ENCODE results near the gene PABPC3.

PABPC3 gene

GRCh38 chr13:25112695-25113255 lies 16.8 kb downstream of the PABPC3 start:
- no peak for DNase-seq

- peak; percentile 39 for DNase-seq
Observed at GRCh38 chr13:25114220-25114619, 18.3 kb downstream of the PABPC3 start.

GRCh38 chr13:25116044-25116443 lies 20.1 kb downstream of the PABPC3 start:
- no peak for DNase-seq

DNA sequence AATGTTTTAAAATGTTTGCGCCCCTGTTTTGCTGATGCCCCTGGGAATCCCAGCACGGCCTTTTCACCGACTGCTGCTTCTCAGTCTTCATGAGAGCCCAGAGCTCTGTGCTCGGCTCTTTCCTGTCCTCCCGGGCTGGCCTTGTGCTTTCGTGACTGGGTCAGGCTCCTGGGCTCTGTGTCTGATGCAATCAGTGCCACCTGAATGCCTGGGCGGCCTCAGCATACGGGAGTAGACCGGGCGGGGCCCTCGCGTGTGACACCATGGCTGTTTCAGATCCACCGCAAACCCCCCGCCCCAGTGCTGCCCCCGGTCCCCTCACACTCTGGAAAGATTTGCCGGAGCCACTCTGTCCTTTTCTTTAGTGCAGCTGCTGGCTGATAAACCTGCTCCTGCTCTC lies 21.4 kb downstream of the PABPC3 start:
- DNase-seq, result no peak

- no peak for DNase-seq
Observed at GRCh38 chr13:25118378-25118905, 22.5 kb downstream of the PABPC3 start.

GRCh38 chr13:25130944-25131343 lies 35.0 kb downstream of the PABPC3 start:
- no peak for DNase-seq

DNA sequence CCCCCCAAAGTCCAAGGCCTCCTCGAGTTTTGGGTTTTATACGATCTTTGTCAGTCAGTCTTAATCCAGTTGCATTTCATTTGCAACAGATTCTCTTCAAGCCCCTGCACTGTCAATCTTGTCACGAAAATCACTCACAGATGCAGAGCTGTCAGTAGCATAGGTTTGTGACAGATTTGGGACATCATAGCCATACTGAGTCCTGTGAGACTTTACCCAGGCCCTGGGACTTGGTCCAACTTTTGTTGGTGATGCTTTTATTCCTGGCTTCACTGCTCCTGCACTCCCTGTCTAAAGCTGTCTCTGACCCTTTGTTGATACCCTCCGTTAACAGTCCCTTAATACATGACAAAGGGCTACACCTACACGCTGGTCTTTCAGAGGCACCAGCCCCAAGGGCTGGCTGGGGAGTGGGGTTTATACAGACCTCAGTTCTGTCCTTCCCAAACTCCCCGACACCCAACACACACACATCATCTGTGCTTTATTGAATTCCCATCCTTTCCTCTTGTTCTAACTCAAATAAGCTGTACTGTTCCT lies 36.0 kb downstream of the PABPC3 start:
- no peak for DNase-seq

DNA sequence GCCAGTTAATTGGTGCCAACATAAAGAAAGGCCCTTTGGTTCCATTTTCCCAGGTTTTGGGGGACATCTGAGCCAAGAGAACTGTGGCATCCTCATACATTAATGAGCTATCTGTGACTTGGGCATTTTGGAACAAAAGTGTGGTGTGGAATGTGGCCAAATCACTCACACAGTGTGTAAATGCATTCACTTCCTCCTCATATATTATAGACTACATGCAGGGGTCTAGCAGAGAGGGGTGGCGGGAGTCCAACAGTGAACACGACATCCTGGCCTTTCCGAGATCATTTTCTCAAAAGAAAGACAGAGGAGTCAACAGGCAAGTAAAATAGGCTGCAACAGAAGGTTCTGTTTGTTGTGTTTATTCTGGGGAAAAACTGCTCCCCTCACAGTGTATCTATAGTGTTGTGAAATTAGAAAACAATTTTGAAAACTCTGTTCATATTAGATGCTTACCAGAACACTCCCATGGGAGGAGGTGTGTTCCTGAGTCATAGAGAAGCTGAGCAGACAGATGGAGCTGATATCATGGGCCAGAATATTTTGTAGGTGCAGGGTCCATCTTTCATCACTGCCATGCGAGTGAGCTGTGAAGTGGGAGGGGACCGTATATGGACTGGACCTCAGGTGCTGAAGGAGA lies 36.9 kb downstream of the PABPC3 start:
- no peak for DNase-seq

GRCh38 chr13:25135896-25136295 lies 40.0 kb downstream of the PABPC3 start:
- no peak for DNase-seq

DNA sequence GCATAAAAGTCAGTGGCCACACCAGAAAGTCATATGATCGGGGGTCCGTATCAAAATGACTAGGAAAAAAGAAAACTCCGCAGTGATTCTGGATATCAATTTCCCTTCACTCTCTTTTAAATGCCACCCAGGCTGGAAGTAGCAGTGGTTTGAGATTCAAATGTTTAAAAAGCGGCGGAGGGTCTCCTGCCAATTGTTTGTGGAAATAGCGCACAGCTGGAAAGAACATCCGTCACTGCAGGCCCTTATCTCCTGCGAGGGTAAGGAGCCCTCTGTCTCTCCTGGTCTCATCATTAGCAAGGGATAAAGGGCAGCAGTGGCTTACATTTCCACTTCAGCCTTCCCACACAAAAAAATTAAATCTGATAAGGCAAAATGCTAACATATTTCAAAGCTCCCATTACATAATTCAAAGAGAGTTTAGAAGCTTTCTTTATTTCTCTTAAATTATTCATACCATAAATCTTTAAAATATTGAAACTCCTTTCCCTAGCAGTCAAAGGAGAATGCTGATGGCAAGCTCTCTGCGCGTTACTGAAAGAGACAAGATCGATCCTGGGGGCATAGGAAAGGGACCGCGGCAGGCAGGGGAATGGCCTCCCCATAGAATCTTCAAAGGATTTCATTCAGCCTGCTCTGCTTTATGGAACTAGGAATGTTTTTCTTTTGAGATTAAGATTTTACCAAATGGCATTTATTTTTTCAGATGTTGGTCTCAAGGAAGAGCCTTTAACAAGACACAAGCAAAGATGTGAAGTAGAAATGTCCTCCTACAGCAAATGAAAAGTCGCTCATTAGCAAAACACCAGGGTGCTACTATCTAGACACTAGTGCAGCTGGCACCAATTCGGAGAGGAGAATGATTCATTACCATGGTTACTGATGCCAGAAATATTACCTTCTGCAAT lies 41.2 kb downstream of the PABPC3 start:
- DNase-seq, result no peak

DNA sequence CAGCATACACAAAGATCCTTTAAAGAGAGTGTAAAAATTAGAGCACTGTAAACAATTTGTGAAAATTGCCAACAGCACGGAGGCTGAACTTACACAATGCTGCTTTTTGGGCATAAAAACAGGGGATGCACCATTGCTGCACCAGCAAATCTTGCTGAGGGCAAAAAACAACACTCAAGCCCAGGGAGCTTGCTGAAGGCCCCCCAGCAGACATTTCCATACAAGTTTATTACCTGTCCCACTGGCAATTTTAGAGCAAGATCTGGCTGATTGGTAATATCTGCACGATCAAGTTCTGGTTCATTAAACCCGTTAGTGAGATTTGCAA lies 41.8 kb downstream of the PABPC3 start:
- no peak for DNase-seq

- no peak for DNase-seq
Observed at GRCh38 chr13:25141042-25141441, 45.1 kb downstream of the PABPC3 start.

- no peak for DNase-seq
Observed at GRCh38 chr13:25143706-25144105, 47.8 kb downstream of the PABPC3 start.

GRCh38 chr13:25147638-25148401 lies 51.9 kb downstream of the PABPC3 start:
- DNase-seq, result no peak

DNA sequence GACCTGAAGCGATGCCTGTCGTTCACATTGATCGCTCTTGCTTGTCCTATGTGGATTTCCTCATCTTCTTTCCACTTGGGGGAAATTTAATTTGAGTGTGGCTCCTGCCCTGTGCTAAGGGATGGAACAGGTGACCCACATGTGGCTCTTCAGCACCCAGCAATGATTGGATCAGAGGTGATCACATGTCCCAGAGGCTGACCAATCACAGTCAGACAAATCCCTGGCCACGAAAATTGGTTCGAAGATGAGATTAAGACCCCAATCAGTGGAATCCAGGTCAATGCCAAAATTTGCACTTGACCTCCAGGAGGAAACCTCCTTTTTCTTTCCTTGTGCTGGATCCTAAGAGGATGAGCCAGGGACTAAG lies 52.5 kb downstream of the PABPC3 start:
- DNase-seq, result no peak

All from CD4-positive, alpha-beta T cell treated with Interleukin-17A for 4 hours (primary cell).